Stimulated activated CD4-positive, alpha-beta T cell treated with anti-CD3 and anti-CD28 coated beads, Interleukin-12 subunit alpha, Interleukin-12 subunit beta, amount 100 ng/mL, for 48 hours (primary cell): ENCODE data around the gene WNT1.

Experiments
- DNase-seq, 3 donors: peaks; one replicate each; pipeline ENCODE4 v3.0.0-alpha.2; 2020; ENCODE audit warnings: low read depth in 2 of 3, low spot score in 1 of 3

WNT1 gene

GRCh38 chr12:48980953-48981756 is 3.0 kb downstream of the WNT1 start:
- DNase-seq = no peak

- no peak for DNase-seq
Measured at GRCh38 chr12:48981757-48982157, 3.6 kb downstream of the WNT1 start.

- no peak for DNase-seq
Measured at GRCh38 chr12:48982397-48983080, 4.4 kb downstream of the WNT1 start.

GRCh38 chr12:48985475-48985897 is 7.4 kb downstream of the WNT1 start:
- no peak for DNase-seq

GRCh38 chr12:48985901-48986300 is 7.8 kb downstream of the WNT1 start:
- DNase-seq = no peak

- DNase-seq = no peak
Measured at GRCh38 chr12:48986720-48987291, 8.7 kb downstream of the WNT1 start.

GRCh38 chr12:48988030-48988649 is 10.0 kb downstream of the WNT1 start:
- peak in 2 of 3 donors; percentile 75 to 83 for DNase-seq

GRCh38 chr12:48990552-48990951 is 12.4 kb downstream of the WNT1 start:
- DNase-seq = no peak

GRCh38 chr12:48991247-48992050 is 13.3 kb downstream of the WNT1 start:
- no peak for DNase-seq

- no peak for DNase-seq
Measured at GRCh38 chr12:48993787-48994186, 15.7 kb downstream of the WNT1 start.

- no peak for DNase-seq
Measured at GRCh38 chr12:48994224-48995085, 16.3 kb downstream of the WNT1 start.

GRCh38 chr12:48995086-48995879 is 17.2 kb downstream of the WNT1 start:
- no peak for DNase-seq

- peak in 1 of 3 donors; percentile 64 for DNase-seq
Measured at GRCh38 chr12:48996794-48997718, 18.9 kb downstream of the WNT1 start.

GRCh38 chr12:48997719-48998496 is 19.8 kb downstream of the WNT1 start:
- no peak for DNase-seq

GRCh38 chr12:48998497-48999353 is 20.6 kb downstream of the WNT1 start:
- DNase-seq = no peak

- DNase-seq = peak in 1 of 3 donors; percentile 28
Measured at GRCh38 chr12:48999371-49000131, 21.4 kb downstream of the WNT1 start, which contains the start of gene DDN. Gene DDN, minus strand, starts transcription at chr12:48999375. Its CDS starts 88 bp downstream, at chr12:48999287.
